HL-60/S4 treated with phorbol 12-myristate 13-acetate at 8.2 ng/mL for 4 days and 3 days (cell line): Measurements from ENCODE around the gene DIPK1B.
"Not testable (repeated sequence)": the region's sequence is repeated elsewhere in the genome, so short reads cannot be mapped to it uniquely, and the experiment has no call there.

Experiments used
- in situ Hi-C: fragments of 300-500 bp; cut with MboI; formaldehyde crosslinking; loops from 2 replicates; pipeline ENCODE4 v1.15.0; 2022; ENCODE audit warnings: low sequenced_read_pairs

The DIPK1B gene

GRCh38 chr9:136748666-136749611 lies 36.6 kb downstream of the DIPK1B start:
- in situ Hi-C loops: no loop called here

DNA sequence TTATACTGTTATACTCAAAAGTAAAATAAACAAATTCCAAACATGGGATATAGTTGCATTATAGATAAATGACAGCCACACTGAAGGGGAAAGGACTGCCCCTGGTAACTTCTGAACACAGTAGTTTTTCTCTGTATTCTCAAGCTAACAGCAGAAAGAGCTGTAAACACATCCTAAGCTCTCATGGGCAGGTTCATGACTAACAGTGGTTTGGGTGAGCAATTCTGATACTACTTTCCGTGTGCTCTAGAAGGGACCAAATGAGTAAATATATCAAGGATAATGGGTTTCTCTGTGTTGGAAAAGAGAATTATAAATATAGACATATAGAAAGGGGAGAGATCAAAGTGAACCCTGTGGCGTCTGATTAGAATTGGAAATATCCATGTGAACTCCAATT lies 38.2 kb downstream of the DIPK1B start:
- in situ Hi-C loops: no loop called here

DNA sequence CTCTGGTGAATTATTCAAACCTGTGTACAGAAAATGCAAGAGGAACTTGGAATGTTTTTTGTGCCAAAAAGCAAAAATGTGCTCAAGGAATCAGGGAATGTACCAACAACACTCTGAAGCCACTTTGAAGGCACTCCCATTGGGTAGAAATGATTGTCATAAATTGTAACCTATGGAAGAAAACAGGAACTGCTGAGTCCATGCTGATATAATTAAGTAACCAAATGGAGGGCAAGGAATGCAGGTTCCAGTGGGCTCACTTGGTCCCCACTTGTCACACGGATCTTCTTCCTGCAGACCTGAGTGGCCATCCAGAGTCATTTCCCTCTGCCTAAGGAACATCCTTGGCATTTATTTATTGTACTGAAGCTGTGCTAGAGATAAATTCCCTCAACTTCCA lies 38.9 kb downstream of the DIPK1B start:
- in situ Hi-C loops: no loop called here

DNA sequence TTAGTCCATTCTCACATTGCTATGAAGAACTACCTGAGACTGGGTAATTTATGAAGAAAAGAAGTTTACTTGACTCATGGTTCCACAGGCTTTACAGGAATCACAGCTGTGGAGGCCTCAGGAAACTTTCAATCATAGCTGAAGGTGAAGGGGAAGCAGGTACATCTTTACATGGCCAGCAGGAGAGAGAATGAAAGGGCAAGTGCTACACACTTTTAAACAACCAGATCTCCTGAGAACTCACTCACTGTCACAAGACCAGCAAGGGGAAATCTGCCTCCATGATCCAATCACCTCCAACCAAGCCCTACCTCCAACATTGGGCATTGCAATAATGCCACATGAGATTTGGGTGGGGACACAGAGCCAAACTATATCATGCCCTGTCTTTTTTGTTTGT lies 39.4 kb downstream of the DIPK1B start:
- in situ Hi-C loops: no loop called here

- in situ Hi-C loops: no loop called here
Observed at GRCh38 chr9:136753371-136754058, 41.1 kb downstream of the DIPK1B start.

DNA sequence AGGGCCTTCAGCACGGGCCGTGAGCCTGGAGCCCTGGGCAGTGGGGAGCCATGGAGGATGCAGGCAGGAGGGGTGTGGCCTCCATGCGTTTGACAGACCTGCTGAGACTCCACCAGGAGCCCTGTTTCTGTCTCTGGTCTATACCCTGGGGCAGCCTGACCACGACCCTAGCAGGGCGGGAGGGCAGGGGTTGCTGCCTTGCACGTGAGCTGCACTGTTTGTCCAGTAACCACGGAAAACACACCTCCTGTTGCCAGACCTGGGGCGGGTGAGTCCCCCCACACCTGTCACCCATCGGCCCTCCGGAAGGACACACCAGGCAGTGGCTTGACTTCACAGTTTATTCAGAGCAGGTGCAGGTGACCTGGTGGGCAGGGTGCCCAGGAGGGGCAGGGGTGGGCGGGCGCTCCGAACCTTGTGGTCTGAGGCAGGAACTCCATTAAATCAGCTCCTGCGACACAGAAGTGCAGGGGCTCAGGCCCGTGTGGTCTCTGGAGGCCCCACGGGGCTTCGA lies 41.7 kb downstream of the DIPK1B start:
- in situ Hi-C loops: no loop called here

DNA sequence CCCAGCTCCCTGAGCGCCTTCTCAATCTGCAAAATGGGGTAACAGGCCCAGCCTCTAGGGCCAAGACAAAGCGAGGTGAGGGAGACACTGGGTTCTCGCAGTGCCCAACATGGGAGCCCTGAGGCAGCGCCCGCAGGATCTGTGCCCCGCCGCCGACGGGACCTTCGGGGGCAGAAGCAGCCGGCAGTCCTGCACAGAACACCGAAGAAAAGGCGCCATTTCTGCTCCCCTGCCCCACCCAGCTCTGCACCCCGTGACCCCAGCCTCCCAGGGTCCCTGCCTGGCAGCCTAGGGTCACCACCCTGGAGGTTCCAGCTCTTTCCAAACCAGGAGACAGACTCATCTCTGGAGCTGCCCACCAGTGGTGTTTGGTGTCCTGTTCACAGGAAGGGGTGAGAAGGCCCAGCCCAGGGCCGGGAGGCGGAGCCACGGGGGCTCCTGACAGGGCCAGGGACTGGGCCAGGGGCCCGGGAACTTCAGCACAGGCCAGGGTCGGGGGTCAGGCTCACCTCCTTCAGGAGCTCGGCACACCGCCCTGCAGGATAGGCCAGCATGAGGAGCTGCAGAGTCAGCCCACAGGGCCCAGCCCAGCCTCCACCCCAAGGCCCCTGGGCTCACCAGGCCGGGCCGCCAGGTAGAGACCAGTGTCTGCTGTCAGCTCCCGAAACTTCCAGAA lies 42.4 kb downstream of the DIPK1B start:
- in situ Hi-C loops: no loop called here

DNA sequence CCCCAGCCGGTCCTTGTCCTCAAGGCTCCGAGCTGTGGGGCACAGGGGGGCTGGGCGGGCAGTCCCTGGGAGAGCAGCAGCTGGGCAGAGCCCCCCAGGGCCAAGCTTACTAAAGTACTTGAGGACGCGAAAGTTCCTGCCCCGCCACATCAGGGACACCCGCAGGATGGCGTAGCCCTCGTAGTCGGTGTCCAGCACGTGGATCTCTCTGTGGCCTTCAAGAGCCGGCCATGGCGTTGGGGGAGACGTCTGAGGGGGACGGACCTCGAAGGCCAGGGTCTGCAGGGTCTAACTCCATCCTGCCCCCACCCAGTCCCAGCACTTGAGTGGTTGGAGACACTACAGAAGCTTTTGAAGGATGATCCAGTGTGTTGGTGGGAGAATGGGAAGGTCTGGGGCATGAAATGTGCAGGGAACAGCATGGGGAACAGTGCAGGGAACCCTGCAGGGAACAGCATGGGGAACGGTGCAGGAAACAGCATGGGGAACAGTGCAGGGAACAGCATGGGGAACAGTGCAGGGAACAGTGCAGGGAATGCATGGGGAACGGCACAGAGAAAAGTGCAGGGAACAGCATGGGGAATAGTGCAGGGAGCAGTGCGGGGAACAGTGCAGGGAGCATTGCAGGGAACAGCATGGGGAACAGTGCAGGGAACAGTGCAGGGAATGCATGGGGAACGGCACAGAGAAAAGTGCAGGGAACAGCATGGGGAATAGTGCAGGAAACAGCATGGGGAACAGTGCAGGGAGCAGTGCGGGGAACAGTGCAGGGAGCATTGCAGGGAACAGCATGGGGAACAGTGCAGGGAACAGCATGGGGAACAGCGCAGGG lies 43.1 kb downstream of the DIPK1B start:
- in situ Hi-C loops: not testable (repeated sequence)

- in situ Hi-C loops: no loop called here
Observed at GRCh38 chr9:136756134-136756438, 43.7 kb downstream of the DIPK1B start.

GRCh38 chr9:136756836-136757235 lies 44.5 kb downstream of the DIPK1B start:
- in situ Hi-C loops: no loop called here

- in situ Hi-C loops: no loop called here
Observed at GRCh38 chr9:136757328-136757727, 45.0 kb downstream of the DIPK1B start.

- in situ Hi-C loops: no loop called here
Observed at GRCh38 chr9:136757751-136758140, 45.4 kb downstream of the DIPK1B start.

GRCh38 chr9:136759001-136759400 lies 46.6 kb downstream of the DIPK1B start:
- in situ Hi-C loops: no loop called here

DNA sequence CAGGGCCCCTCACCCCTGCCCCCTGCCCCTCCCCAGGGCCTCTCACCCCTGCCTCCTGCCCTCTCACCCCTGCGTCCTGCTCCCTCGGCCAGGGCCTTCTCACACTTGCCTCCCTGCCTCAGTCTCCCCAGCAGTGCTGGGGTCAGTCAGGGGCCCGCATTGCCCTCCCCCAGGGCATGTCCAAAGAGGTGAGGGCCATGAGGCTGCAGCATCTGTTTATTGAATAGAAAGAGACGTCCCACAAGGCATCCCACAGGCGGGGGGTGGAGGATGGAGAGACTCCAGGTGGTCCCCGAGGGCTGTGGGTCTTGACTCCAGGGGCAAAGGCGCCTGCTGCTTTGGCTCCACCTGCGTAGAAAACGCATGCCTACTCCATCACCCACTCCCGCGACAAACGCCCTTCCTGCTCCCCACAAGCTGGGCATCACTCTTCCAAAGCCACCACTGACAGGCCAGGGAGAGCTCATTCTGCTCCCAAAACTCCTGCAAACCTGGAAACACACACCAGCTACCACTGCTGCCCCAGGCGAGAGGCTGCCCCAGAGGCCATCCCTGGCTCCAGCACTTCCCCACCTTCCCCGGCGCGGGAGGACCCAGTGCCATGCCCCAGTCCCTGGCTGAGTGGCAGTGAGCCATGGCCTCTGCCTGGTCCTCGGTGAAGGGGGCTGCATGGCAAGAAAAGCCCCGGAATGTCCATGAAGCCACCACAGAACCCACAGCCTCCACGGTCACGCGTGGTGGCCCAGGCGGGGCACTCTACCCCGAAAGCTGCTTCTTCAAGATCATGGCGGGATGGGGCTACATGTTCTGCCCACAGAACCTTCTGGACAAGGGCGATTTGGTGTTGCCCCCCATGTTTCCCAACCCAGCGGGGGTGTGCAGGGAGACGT lies 47.3 kb downstream of the DIPK1B start:
- in situ Hi-C loops: no loop called here

GRCh38 chr9:136760424-136760823 lies 48.1 kb downstream of the DIPK1B start:
- in situ Hi-C loops: no loop called here

GRCh38 chr9:136760834-136761544 lies 48.6 kb downstream of the DIPK1B start:
- in situ Hi-C loops: not testable (repeated sequence)

DNA sequence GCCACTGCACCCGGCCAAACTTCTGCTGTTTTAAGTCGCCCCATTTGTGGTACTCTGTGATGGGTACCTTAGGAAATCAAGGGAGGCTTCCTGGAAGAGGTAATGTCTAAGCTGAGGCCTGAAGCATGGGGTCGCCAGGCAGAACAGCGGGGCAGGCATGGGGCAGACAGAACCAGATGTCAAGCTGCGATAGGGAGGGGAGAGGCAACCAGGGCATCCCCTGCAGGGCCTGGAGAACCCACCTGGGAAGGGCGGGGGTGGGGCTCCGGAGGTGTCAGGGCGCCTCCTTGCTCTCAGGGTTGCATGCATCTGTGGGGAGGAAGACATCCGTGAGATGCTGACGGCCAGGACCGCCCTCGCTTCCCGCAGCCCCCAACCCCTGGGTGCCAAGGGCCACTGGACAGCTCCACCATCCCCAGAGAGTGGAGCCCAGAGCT lies 49.2 kb downstream of the DIPK1B start:
- in situ Hi-C loops: no loop called here

- in situ Hi-C loops: no loop called here
Observed at GRCh38 chr9:136762221-136762691, 49.9 kb downstream of the DIPK1B start.
